ENCODE data around the gene PCDHGA9.
"Not testable (repeated sequence)": the region's sequence is repeated elsewhere in the genome, so short reads cannot be mapped to it uniquely, and the experiment has no call there.

The PCDHGA9 gene

DNA sequence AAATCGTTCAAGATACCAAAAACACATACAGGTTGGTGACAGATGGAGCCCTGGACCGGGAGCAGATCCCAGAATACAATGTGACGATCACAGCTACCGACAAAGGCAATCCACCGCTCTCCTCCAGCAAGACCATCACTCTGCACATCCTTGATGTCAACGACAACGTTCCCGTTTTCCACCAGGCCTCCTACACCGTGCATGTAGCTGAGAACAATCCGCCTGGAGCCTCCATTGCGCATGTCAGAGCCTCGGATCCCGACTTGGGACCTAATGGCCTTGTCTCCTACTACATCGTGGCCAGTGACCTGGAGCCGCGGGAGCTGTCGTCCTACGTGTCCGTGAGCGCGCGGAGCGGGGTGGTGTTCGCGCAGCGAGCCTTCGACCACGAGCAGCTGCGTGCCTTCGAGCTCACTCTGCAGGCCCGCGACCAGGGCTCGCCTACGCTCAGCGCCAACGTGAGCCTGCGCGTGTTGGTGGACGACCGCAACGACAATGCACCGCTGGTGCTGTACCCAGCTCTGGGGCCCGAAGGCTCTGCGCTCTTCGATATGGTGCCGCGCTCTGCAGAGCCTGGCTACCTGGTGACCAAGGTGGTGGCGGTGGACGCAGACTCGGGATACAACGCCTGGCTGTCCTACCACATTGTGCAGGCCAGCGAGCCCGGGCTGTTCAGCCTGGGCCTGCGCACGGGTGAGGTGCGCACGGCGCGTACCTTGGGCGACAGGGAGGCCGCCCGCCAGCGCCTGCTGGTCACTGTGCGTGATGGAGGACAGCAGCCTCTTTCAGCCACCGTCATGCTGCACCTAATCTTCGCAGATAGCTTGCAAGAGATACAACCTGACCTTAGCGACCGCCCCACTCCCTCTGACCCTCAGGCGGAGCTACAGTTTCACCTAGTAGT is 30.8 kb upstream of the PCDHGA9 start:
- no peak for DNase-seq (ENCODE audit: low read depth)
- no peak overlapping the region for H3K4me3 ChIP-seq (ENCODE audit: control insufficient read depth, low read depth, low read length)
- TF ChIP-seq, protein P1, sequence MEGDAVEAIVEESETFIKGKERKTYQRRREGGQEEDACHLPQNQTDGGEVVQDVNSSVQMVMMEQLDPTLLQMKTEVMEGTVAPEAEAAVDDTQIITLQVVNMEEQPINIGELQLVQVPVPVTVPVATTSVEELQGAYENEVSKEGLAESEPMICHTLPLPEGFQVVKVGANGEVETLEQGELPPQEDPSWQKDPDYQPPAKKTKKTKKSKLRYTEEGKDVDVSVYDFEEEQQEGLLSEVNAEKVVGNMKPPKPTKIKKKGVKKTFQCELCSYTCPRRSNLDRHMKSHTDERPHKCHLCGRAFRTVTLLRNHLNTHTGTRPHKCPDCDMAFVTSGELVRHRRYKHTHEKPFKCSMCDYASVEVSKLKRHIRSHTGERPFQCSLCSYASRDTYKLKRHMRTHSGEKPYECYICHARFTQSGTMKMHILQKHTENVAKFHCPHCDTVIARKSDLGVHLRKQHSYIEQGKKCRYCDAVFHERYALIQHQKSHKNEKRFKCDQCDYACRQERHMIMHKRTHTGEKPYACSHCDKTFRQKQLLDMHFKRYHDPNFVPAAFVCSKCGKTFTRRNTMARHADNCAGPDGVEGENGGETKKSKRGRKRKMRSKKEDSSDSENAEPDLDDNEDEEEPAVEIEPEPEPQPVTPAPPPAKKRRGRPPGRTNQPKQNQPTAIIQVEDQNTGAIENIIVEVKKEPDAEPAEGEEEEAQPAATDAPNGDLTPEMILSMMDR (conservative IDR thresholded peaks at IDR 0.05; ENCODE audit: control insufficient read depth, insufficient read depth, low read depth, low read length) = no peak

DNA sequence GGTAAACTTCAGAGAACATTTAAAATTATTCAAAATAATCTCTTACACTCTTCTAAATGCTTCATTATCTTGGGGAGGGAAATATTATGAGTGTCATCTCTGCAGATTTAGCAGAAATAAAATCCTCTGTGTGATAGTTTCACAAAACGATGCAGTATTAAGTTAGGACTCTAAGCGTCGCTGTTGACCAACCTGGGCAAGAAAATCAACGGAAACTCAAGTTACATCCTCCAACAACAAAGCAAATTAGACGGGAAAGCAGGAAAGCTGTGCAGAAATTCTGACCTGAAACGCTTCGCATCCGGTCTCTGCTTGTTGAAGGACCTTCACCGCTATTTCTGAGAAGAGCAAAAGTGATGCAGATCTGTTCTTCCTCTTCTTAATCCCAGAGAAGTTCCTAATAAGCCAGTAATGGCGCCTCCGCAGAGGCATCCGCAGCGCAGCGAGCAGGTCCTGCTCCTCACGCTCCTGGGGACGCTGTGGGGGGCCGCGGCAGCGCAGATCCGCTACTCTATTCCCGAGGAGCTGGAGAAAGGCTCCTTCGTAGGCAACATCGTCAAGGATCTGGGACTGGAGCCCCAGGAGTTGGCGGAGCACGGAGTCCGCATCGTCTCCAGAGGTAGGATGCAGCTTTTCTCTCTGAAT is 28.8 kb upstream of the PCDHGA9 start, which contains the start of gene PCDHGA6:
Gene PCDHGA6, plus strand, starts transcription at position 219 of the 645 bp plus-strand sequence. Its CDS starts 193 bp downstream, at position 412.
- H3K4me3 ChIP-seq (ENCODE audit: control insufficient read depth, low read depth, low read length) = peak within 1 kb of the TSS; percentile 44
- DNase-seq (ENCODE audit: low read depth) = peak; percentile 50
- TF ChIP-seq, protein P1 (conservative IDR thresholded peaks at IDR 0.05; ENCODE audit: control insufficient read depth, insufficient read depth, low read depth, low read length) = peak; percentile 64

DNA sequence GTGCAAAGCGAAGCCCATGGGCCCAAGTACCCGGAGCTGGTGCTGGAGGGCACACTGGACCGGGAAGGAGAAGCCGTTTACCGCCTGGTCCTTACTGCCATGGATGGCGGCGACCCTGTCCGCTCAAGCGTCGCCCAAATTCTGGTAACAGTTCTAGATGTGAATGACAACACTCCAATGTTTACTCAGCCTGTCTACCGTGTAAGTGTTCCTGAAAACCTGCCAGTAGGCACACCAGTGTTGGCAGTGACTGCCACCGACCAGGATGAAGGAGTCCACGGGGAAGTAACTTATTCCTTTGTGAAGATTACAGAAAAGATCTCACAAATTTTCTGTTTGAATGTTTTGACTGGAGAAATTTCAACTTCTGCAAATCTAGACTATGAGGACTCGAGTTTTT is 28.0 kb upstream of the PCDHGA9 start:
- TF ChIP-seq, protein P1 (conservative IDR thresholded peaks at IDR 0.05; ENCODE audit: control insufficient read depth, insufficient read depth, low read depth, low read length) = no peak
- no peak overlapping the region for H3K4me3 ChIP-seq (ENCODE audit: control insufficient read depth, low read depth, low read length)
- DNase-seq (ENCODE audit: low read depth) = no peak

DNA sequence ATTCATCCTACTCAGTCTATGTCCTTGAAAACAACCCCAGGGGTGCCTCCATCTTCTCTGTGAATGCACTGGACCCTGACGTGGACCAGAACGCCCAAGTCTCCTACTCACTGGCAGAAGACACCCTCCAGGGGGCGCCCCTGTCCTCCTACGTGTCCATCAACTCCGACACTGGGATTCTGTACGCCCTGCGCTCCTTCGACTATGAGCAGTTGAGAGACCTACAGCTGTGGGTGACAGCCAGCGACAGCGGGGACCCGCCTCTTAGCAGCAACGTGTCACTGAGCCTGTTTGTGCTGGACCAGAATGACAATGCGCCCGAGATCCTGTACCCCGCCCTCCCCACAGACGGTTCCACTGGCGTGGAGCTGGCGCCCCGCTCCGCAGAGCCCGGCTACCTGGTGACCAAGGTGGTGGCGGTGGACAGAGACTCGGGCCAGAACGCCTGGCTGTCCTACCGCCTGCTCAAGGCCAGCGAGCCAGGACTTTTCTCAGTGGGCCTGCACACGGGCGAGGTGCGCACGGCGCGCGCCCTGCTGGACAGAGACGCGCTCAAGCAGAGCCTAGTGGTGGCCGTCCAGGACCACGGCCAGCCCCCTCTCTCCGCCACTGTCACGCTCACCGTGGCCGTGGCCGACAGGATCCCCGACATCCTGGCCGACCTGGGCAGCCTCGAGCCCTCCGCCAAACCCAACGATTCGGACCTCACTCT is 27.0 kb upstream of the PCDHGA9 start:
- not testable (repeated sequence) for H3K4me3 ChIP-seq (ENCODE audit: control insufficient read depth, low read depth, low read length); DNase-seq (ENCODE audit: low read depth)
- TF ChIP-seq, protein P1 (conservative IDR thresholded peaks at IDR 0.05; ENCODE audit: control insufficient read depth, insufficient read depth, low read depth, low read length) = peak; percentile 9

DNA sequence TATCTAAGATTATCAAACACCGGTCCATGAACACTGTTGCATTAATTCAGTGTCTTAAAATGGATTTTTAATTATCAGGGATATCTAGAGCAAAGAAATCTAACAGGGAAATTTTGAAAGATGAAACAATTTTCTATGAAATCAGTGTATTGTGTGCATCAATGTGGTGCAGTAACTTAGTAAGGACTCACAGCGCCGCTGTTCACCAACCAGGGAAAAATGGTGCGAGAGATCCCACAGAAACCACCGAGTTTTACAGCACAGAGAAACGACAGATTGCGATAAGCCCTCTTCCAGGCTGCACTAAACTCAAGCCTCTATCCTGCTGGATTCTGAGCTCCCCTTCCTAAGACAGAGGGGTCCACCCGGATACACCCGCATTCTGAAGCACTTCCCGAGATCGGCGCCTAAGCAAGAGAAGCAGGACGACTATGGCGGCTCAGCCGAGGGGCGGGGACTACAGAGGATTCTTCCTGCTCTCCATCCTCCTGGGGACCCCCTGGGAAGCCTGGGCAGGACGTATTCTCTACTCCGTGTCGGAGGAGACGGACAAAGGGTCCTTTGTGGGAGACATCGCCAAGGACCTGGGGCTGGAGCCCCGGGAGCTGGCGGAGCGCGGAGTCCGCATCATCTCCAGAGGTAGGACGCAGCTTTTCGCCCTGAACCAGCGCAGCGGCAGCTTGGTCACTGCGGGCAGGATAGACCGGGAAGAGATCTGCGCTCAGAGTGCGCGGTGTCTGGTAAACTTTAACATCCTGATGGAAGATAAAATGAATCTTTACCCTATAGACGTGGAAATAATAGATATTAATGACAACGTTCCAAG is 19.9 kb upstream of the PCDHGA9 start, which contains the start of gene PCDHGA7:
Gene PCDHGA7, plus strand, starts transcription at position 274 of the 826 bp plus-strand sequence. Its CDS starts 158 bp downstream, at position 432.
- peak; percentile 54 for DNase-seq (ENCODE audit: low read depth)
- peak within 1 kb of the TSS; percentile 57 for H3K4me3 ChIP-seq (ENCODE audit: control insufficient read depth, low read depth, low read length)
- TF ChIP-seq, protein P1 (conservative IDR thresholded peaks at IDR 0.05; ENCODE audit: control insufficient read depth, insufficient read depth, low read depth, low read length) = peak; percentile 60
